HFFc6 (cell line): ENCODE results near the gene CRTC3. TPM values are rescaled to one million over a fixed set of nuclear protein-coding genes. Genes with fewer than 3 reads are reported as not detected.

ENCODE experiments used
- DNase-seq: peaks from one replicate; pipeline ENCODE4 v3.0.0-alpha.2; 2018
- H3K27ac Mint-ChIP-seq: 2 replicates; pipeline ENCODE4 v1.8.0; 2020; ENCODE audit warnings: mild to moderate bottlenecking, mixed read lengths
- H3K27me3 Mint-ChIP-seq: 2 replicates; pipeline ENCODE4 v1.8.0; 2021; ENCODE audit warnings: mild to moderate bottlenecking, moderate library complexity, mixed read lengths; ENCODE audit not compliant: insufficient read depth
- H3K36me3 Mint-ChIP-seq: 2 replicates; pipeline ENCODE4 v1.8.0; 2021; ENCODE audit warnings: low read depth, mixed read lengths
- H3K4me1 Mint-ChIP-seq: 2 replicates; pipeline ENCODE4 v1.8.0; 2020; ENCODE audit warnings: low read depth, mixed read lengths
- H3K4me3 Mint-ChIP-seq: 2 replicates; pipeline ENCODE4 v1.8.0; 2020; ENCODE audit warnings: mild to moderate bottlenecking, moderate library complexity, mixed read lengths
- H3K9me3 Mint-ChIP-seq: 2 replicates; pipeline ENCODE4 v1.8.0; 2020; ENCODE audit warnings: mild to moderate bottlenecking, mixed read lengths
- CTCF ChIP-seq: fragments of 200-600 bp; sonication (generic); IDR thresholded peaks from 2 replicates; pipeline ENCODE4 v1.5.0; 2021; ENCODE audit warnings: antibody characterized with exemption, mild to moderate bottlenecking
- total RNA-seq, 6 experiments: library from RNA; stranded (reverse); fragmentation: NEBNext Ultra II Directional; extraction: Animal tissue kit (Norgen Biotek cat#: 25700); gene quantifications; 2 replicates in 1 of 6; 3 replicates in 5 of 6; pipeline ENCODE4 v1.2.3, GENCODE V29; 2021

CRTC3 gene
- total RNA-seq, 6 experiments from 2014 or later, result 21.5 to 24.3 (median 23.5) TPM

DNA sequence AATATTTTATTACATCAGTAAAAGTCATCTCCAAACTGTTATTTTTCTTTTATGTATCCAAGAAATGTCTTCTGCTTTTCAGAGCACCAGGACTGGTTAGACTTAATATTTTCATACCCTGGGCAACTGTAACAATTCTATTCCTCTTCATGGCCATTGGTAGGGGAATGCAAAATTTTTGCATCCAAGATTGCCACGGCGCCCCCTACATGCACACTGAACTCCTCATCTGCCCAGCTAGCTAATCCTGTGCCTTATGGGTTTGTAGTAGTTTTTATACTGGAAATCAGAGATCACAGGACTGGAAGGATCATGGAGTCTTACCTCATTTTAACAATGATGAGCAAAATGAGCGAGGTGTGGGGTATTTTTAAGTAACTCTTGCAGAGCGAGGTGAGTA is 74.2 kb downstream of the CRTC3 start:
- Mint-ChIP-seq H3K9me3 (no peaks in the 10 kb centered on the region), H3K36me3 (peaks cover 12% of the 10 kb centered on the region), H3K4me1 (peaks cover 1% of the 10 kb centered on the region), H3K27me3 (peaks cover 2% of the 10 kb centered on the region; the same call in 1 of the 2 replicates), H3K27ac (peak overlapping the region; percentile 8; the same call in 1 of the 2 replicates), H3K4me3 (no peak overlapping the region)
- peak; percentile 81 for TF ChIP-seq CTCF
- peak; percentile 15 for DNase-seq

- TF ChIP-seq CTCF, result no peak
- H3K27me3 Mint-ChIP-seq, result peaks cover 2% of the 10 kb centered on the region
- no peaks in the 10 kb centered on the region for H3K9me3 Mint-ChIP-seq
- H3K4me1 Mint-ChIP-seq, result peaks cover 17% of the 10 kb centered on the region
- no peak overlapping the region for H3K4me3 Mint-ChIP-seq
- DNase-seq, result no peak
- peaks cover 12% of the 10 kb centered on the region for H3K36me3 Mint-ChIP-seq
- H3K27ac Mint-ChIP-seq, result no peak overlapping the region
Observed at GRCh38 chr15:90606641-90607040, 76.9 kb downstream of the CRTC3 start.

DNA sequence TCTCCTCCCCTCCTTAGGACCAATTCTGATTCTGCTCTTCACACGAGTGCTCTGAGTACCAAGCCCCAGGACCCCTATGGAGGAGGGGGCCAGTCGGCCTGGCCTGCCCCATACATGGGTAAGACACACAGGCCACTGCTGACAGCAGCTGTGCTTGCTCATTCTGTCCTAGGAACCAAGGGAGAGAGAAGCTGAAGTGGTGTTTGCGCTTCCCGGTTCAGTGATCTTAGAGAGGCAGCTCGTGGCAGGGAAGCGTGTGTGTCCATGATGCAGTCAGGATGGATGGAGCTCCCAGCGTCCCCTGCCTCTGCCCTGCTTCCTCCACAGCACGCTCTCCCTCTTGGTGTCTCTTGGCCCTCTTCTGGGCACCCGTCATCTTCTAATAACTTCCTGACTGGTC is 77.6 kb downstream of the CRTC3 start:
- Mint-ChIP-seq H3K9me3 (no peaks in the 10 kb centered on the region), H3K4me3 (no peak overlapping the region), H3K4me1 (peaks cover 17% of the 10 kb centered on the region), H3K36me3 (peaks cover 5% of the 10 kb centered on the region), H3K27ac (0 out of 2 replicates have a peak overlapping the region, but pooled peaks have one; percentile 9), H3K27me3 (peaks cover 2% of the 10 kb centered on the region)
- DNase-seq, result no peak
- TF ChIP-seq CTCF, result no peak

GRCh38 chr15:90609242-90610180 is 79.8 kb downstream of the CRTC3 start:
- H3K4me1 Mint-ChIP-seq, result peaks cover 17% of the 10 kb centered on the region
- no peaks in the 10 kb centered on the region for H3K9me3 Mint-ChIP-seq
- no peaks in the 10 kb centered on the region; the same call in 1 of the 2 replicates for H3K27me3 Mint-ChIP-seq
- H3K27ac Mint-ChIP-seq, result peak overlapping the region; percentile 67
- peaks cover 5% of the 10 kb centered on the region for H3K36me3 Mint-ChIP-seq
- TF ChIP-seq CTCF, result no peak
- no peak for DNase-seq
- no peak overlapping the region for H3K4me3 Mint-ChIP-seq

- Mint-ChIP-seq H3K27me3 (no peaks in the 10 kb centered on the region; the same call in 1 of the 2 replicates), H3K36me3 (peaks cover 5% of the 10 kb centered on the region), H3K4me3 (no peak overlapping the region), H3K27ac (peak overlapping the region; percentile 67), H3K4me1 (peaks cover 17% of the 10 kb centered on the region), H3K9me3 (no peaks in the 10 kb centered on the region)
- no peak for TF ChIP-seq CTCF
- peak; percentile 73 for DNase-seq
Observed at GRCh38 chr15:90610190-90610589, 80.5 kb downstream of the CRTC3 start.
